K562 (cell line): Measurements from ENCODE around the gene ADAM23. TPM values are rescaled to one million over a fixed set of nuclear protein-coding genes. Genes with fewer than 3 reads are reported as not detected.

ENCODE experiments used
- ATAC-seq: fragments of 200-7000 bp; cut with Tn5 transposase; 3 replicates; pipeline ENCODE4 v1.9.1; 2020; ENCODE audit warnings: moderate library complexity
- BruUV-seq: library from RNA; stranded (reverse); fragments of 400-500 nt; replicated peaks from 2 replicates; lab custom pipeline; 2021; lab: Mats Ljungman, UMichigan
- CTCF ChIA-PET: fragments of 300-600 bp; formaldehyde crosslinking; extraction: SDS; loops from one replicate; lab custom pipeline; 2021; ENCODE audit warnings: low intra/inter-chr PET ratio; lab: Yijun Ruan, JAX
- POLR2A ChIA-PET: fragments of 300-600, 350-650 bp; sonication (Branson Sonifier 250); formaldehyde crosslinking; extraction: SDS; loops from one replicate; lab custom pipeline; 2021; ENCODE audit warnings: antibody characterized with exemption, inconsistent platforms; lab: Yijun Ruan, JAX
- DNase-seq, 4 experiments: peaks; one replicate each; pipeline versions ENCODE4 v3.0.0 to v3.0.0-alpha.2; 2011 to 2018; ENCODE audit warnings: low spot score in 3 of 4, mixed read lengths in 3 of 4; ENCODE audit errors: extremely low read depth in 1 of 4
- FAIRE-seq: peaks from 2 replicates; lab custom pipeline; 2011; peaks lifted over from hg19 to GRCh38; lab: Jason Lieb, UNC
- H2AFZ ChIP-seq: 2 replicates; pipeline ENCODE4 v1.6.0; 2011; ENCODE audit warnings: low read depth, low read length, control low read depth, inconsistent platforms
- H3K27ac ChIP-seq: fragments of 200-600 bp; 3 replicates; pipeline ENCODE4 v1.8.0; 2011; ENCODE audit warnings: low read depth, mild to moderate bottlenecking, control low read depth, inconsistent platforms, low read length, moderate library complexity, mixed read lengths; ENCODE audit errors: extremely low read depth
- H3K27me3 ChIP-seq, 2 experiments: fragments of 300-600 bp in 1 of 2; 2 replicates in 1 of 2; 3 replicates in 1 of 2; pipeline versions ENCODE4 v1.6.0 to v1.8.0; 2011; ENCODE audit warnings: inconsistent platforms in 2 of 2, low read length in 2 of 2, mild to moderate bottlenecking in 1 of 2, mixed read lengths in 1 of 2, moderate library complexity in 1 of 2; ENCODE audit not compliant: control insufficient read depth in 2 of 2, insufficient read depth in 2 of 2
- H3K36me3 ChIP-seq: fragments of 300-600 bp; 3 replicates; pipeline ENCODE4 v1.8.0; 2011; ENCODE audit warnings: mild to moderate bottlenecking, low read length, inconsistent platforms; ENCODE audit not compliant: control insufficient read depth, insufficient read depth
- H3K4me1 ChIP-seq, 2 experiments: fragments of 200-600 bp in 1 of 2; replicated peaks in 1 of 2; 2 replicates in 1 of 2; 3 replicates in 1 of 2; pipeline versions ENCODE4 v1.5.1 to v1.8.0; 2011; ENCODE audit warnings: inconsistent platforms in 2 of 2, low read length in 2 of 2, mild to moderate bottlenecking in 1 of 2, mixed read lengths in 1 of 2, moderate library complexity in 1 of 2; ENCODE audit not compliant: control insufficient read depth in 2 of 2, insufficient read depth in 2 of 2
- H3K4me2 ChIP-seq: 2 replicates; pipeline ENCODE4 v1.6.1; 2011; ENCODE audit warnings: low read length, control low read depth, inconsistent platforms, mixed read lengths; ENCODE audit not compliant: insufficient read depth
- H3K4me3 ChIP-seq: fragments of 200-600 bp; sonication (generic), shearing (Covaris generic); 2 replicates; pipeline ENCODE4 v1.5.1; 2016; ENCODE audit warnings: control low read depth, inconsistent platforms
- H3K79me2 ChIP-seq: fragments of 200-600 bp; 3 replicates; pipeline ENCODE4 v1.8.0; 2011; ENCODE audit warnings: low read length, inconsistent platforms; ENCODE audit not compliant: control insufficient read depth, insufficient read depth
- H3K9ac ChIP-seq, 2 experiments: 2 replicates each; pipeline versions ENCODE4 v1.6.0 to v1.6.1; 2011; ENCODE audit warnings: low read depth in 2 of 2, low read length in 2 of 2, control low read depth in 1 of 2, inconsistent platforms in 1 of 2, mild to moderate bottlenecking in 1 of 2, mixed read lengths in 1 of 2; ENCODE audit not compliant: insufficient read depth in 1 of 2
- H3K9me1 ChIP-seq: one replicate; pipeline ENCODE4 v1.6.0; 2011; ENCODE audit warnings: inconsistent platforms, mild to moderate bottlenecking, low read length, moderate library complexity; ENCODE audit not compliant: control insufficient read depth, insufficient read depth
- H3K9me3 ChIP-seq: replicated peaks from 2 replicates; pipeline ENCODE4 v1.5.1; 2011; ENCODE audit warnings: low read depth, low read length, inconsistent platforms; ENCODE audit not compliant: control insufficient read depth, insufficient read depth
- H4K20me1 ChIP-seq: replicated peaks from 2 replicates; pipeline ENCODE4 v1.6.1; 2011; ENCODE audit warnings: low read length, inconsistent platforms, mixed read lengths; ENCODE audit not compliant: control insufficient read depth, insufficient read depth
- C11orf30 ChIP-seq: fragments of 450-650 bp; IDR thresholded peaks from 2 replicates; pipeline ENCODE4 v1.6.1; 2016; ENCODE audit warnings: low read depth, mild to moderate bottlenecking
- HNRNPH1 ChIP-seq: fragments of 200-400 bp; formaldehyde crosslinking; optimal IDR thresholded peaks from 2 replicates; pipeline ENCODE3; 2017; ENCODE audit warnings: low read depth, mild to moderate bottlenecking, low read length, moderate library complexity
- L3MBTL2 ChIP-seq: fragments of 450-650 bp; IDR thresholded peaks from 2 replicates; pipeline ENCODE4 v1.6.1; 2016; ENCODE audit warnings: mild to moderate bottlenecking, moderate library complexity
- SIRT6 ChIP-seq: IDR thresholded peaks from one replicate; pipeline ENCODE4 v1.6.1; 2012; ENCODE audit warnings: low read depth, mild to moderate bottlenecking, control low read depth, inconsistent platforms, low read length, moderate library complexity
- ZFP36 ChIP-seq: fragments of 150-350 bp; IDR thresholded peaks from 2 replicates; pipeline ENCODE4 v1.6.1; 2018; ENCODE audit warnings: low read length, low read depth; ENCODE audit not compliant: partially characterized antibody
- ZNF217 ChIP-seq: sonication (generic); formaldehyde crosslinking; IDR thresholded peaks from 2 replicates; pipeline ENCODE4 v1.8.0; 2022; ENCODE audit warnings: mild to moderate bottlenecking, missing genetic modification reagents
- ZNF24 ChIP-seq: fragments of 450-650 bp; IDR thresholded peaks from 2 replicates; pipeline ENCODE4 v1.6.1; 2016
- ZNF785 ChIP-seq: fragments of 250-450 bp; sonication (Bioruptor Pico); IDR thresholded peaks from 2 replicates; pipeline ENCODE4 v1.4.0; 2020; ENCODE audit warnings: mild to moderate bottlenecking
- WGBS: fragments of 100-300 bp; shearing (Covaris generic); methylation state at CpG from one replicate; pipeline ENCODE4 v1.1.6; 2016; ENCODE audit warnings: low coverage, mixed read lengths; ENCODE audit not compliant: insufficient coverage; ENCODE audit errors: missing lambda C conversion rate; 5-methylcytosine and 5-hydroxymethylcytosine counted together
- in situ Hi-C: fragments of 300-500 bp; cut with MboI; formaldehyde crosslinking; loops from 4 replicates; pipeline ENCODE4 v1.15.0; 2018; ENCODE audit warnings: inconsistent platforms, mixed read lengths
- intact Hi-C: fragments of 100-400 bp; cut with micrococcal nuclease; formaldehyde crosslinking; loops from 2 replicates; pipeline ENCODE4 v1.14.2; 2022
- polyA plus RNA-seq, 8 experiments: library from polyadenylated mRNA; depleted of rRNA in 4 of 8; stranded (reverse) in 5 of 8; unstranded in 3 of 8; fragments of >200 nt; fragmentation: Nextera tagmentation in 2 of 8; fragmentation: Illumina TruSeq in 1 of 8; extraction: Ambion mirVana in 2 of 8; extraction: Trizol in 1 of 8; gene quantifications; 2 replicates each; pipeline versions ENCODE4 v1.2.1 to v1.2.3, GENCODE V29; 2011 to 2014; ENCODE audit warnings: inconsistent platforms in 1 of 8, missing spikeins in 1 of 8
- total RNA-seq, 7 experiments: library from RNA; depleted of rRNA in 6 of 7; stranded (reverse); fragments of >200 nt in 6 of 7; fragmentation: Illumina TruSeq in 2 of 7; extraction: Trizol in 2 of 7; gene quantifications; 2 replicates each; pipeline versions ENCODE4 v1.2.1 to v1.2.3, GENCODE V29; 2011 to 2021; ENCODE audit warnings: low replicate concordance in 1 of 7
- TF ChIP-seq, protein P1 (sequence below): fragments of 450-650 bp; IDR thresholded peaks from 2 replicates; pipeline ENCODE4 v1.6.1; 2016; ENCODE audit warnings: mild to moderate bottlenecking, moderate library complexity
- TF ChIP-seq, protein P2 (sequence below), 2 experiments: fragments of 450-650 bp in 1 of 2; sonication (generic) in 1 of 2; formaldehyde crosslinking in 1 of 2; IDR thresholded peaks in 1 of 2; conservative IDR thresholded peaks in 1 of 2; 2 replicates each; pipeline versions ENCODE4 v1.6.1 to v1.8.1; 2016 to 2023; ENCODE audit warnings: mild to moderate bottlenecking in 2 of 2, moderate library complexity in 2 of 2, inconsistent platforms in 1 of 2, missing genetic modification reagents in 1 of 2

Gene ADAM23
- total and polyA plus RNA-seq, 9 of the 15 experiments (the other 6 are each of a cell fraction or from before 2014, with no cell fraction given) = 0.02 TPM; not detected in 8

GRCh38 chr2:206438196-206438724, 5.1 kb upstream of the ADAM23 start:
- Histone ChIP-seq H4K20me1 (no peaks in the 10 kb centered on the region), H3K9ac (no peak overlapping the region), H3K9me3 (no peaks in the 10 kb centered on the region), H3K36me3 (no peaks in the 10 kb centered on the region), H3K79me2 (no peaks in the 10 kb centered on the region), H3K27me3 (peaks cover 0 to 11% of the 10 kb centered on the region in 2 experiments; a peak in 3 of 5 replicates), H3K4me3 (no peak overlapping the region), H3K4me1 (peaks cover 0 to 2% of the 10 kb centered on the region in 2 experiments; a peak in 2 of 5 replicates), H3K27ac (no peak overlapping the region), H3K9me1 (no peaks in the 10 kb centered on the region), H2AFZ (no peak overlapping the region), H3K4me2 (no peak overlapping the region)
- ATAC-seq = no peak
- no TSS peak for BruUV-seq
- ChIA-PET POLR2A (no interaction called here), CTCF (no interaction called here)
- no peak for FAIRE-seq
- whole genome bisulfite sequencing = 3% methylated on average over 5 of the region's 5 CpGs
- DNase-seq = no peak
- intact Hi-C loops (no loop called here), in situ Hi-C loops (no loop called here)
- TF ChIP-seq SIRT6 = no peak
- no peak for TF ChIP-seq ZNF217
- no peak for TF ChIP-seq ZNF785
- TF ChIP-seq, protein P1, sequence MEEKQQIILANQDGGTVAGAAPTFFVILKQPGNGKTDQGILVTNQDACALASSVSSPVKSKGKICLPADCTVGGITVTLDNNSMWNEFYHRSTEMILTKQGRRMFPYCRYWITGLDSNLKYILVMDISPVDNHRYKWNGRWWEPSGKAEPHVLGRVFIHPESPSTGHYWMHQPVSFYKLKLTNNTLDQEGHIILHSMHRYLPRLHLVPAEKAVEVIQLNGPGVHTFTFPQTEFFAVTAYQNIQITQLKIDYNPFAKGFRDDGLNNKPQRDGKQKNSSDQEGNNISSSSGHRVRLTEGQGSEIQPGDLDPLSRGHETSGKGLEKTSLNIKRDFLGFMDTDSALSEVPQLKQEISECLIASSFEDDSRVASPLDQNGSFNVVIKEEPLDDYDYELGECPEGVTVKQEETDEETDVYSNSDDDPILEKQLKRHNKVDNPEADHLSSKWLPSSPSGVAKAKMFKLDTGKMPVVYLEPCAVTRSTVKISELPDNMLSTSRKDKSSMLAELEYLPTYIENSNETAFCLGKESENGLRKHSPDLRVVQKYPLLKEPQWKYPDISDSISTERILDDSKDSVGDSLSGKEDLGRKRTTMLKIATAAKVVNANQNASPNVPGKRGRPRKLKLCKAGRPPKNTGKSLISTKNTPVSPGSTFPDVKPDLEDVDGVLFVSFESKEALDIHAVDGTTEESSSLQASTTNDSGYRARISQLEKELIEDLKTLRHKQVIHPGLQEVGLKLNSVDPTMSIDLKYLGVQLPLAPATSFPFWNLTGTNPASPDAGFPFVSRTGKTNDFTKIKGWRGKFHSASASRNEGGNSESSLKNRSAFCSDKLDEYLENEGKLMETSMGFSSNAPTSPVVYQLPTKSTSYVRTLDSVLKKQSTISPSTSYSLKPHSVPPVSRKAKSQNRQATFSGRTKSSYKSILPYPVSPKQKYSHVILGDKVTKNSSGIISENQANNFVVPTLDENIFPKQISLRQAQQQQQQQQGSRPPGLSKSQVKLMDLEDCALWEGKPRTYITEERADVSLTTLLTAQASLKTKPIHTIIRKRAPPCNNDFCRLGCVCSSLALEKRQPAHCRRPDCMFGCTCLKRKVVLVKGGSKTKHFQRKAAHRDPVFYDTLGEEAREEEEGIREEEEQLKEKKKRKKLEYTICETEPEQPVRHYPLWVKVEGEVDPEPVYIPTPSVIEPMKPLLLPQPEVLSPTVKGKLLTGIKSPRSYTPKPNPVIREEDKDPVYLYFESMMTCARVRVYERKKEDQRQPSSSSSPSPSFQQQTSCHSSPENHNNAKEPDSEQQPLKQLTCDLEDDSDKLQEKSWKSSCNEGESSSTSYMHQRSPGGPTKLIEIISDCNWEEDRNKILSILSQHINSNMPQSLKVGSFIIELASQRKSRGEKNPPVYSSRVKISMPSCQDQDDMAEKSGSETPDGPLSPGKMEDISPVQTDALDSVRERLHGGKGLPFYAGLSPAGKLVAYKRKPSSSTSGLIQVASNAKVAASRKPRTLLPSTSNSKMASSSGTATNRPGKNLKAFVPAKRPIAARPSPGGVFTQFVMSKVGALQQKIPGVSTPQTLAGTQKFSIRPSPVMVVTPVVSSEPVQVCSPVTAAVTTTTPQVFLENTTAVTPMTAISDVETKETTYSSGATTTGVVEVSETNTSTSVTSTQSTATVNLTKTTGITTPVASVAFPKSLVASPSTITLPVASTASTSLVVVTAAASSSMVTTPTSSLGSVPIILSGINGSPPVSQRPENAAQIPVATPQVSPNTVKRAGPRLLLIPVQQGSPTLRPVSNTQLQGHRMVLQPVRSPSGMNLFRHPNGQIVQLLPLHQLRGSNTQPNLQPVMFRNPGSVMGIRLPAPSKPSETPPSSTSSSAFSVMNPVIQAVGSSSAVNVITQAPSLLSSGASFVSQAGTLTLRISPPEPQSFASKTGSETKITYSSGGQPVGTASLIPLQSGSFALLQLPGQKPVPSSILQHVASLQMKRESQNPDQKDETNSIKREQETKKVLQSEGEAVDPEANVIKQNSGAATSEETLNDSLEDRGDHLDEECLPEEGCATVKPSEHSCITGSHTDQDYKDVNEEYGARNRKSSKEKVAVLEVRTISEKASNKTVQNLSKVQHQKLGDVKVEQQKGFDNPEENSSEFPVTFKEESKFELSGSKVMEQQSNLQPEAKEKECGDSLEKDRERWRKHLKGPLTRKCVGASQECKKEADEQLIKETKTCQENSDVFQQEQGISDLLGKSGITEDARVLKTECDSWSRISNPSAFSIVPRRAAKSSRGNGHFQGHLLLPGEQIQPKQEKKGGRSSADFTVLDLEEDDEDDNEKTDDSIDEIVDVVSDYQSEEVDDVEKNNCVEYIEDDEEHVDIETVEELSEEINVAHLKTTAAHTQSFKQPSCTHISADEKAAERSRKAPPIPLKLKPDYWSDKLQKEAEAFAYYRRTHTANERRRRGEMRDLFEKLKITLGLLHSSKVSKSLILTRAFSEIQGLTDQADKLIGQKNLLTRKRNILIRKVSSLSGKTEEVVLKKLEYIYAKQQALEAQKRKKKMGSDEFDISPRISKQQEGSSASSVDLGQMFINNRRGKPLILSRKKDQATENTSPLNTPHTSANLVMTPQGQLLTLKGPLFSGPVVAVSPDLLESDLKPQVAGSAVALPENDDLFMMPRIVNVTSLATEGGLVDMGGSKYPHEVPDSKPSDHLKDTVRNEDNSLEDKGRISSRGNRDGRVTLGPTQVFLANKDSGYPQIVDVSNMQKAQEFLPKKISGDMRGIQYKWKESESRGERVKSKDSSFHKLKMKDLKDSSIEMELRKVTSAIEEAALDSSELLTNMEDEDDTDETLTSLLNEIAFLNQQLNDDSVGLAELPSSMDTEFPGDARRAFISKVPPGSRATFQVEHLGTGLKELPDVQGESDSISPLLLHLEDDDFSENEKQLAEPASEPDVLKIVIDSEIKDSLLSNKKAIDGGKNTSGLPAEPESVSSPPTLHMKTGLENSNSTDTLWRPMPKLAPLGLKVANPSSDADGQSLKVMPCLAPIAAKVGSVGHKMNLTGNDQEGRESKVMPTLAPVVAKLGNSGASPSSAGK = no peak
- TF ChIP-seq C11orf30 = peak; percentile 22; the same call in 1 of the 2 replicates
- TF ChIP-seq ZNF24 = no peak
- no peak for TF ChIP-seq L3MBTL2
- TF ChIP-seq HNRNPH1 = no peak
- no peak for TF ChIP-seq ZFP36
- TF ChIP-seq, protein P2, sequence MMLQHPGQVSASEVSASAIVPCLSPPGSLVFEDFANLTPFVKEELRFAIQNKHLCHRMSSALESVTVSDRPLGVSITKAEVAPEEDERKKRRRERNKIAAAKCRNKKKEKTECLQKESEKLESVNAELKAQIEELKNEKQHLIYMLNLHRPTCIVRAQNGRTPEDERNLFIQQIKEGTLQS (IDR thresholded peaks at IDR 0.05) = no peak
- TF ChIP-seq, protein P2 (CRISPR knock-in tag; conservative IDR thresholded peaks at IDR 0.05) = no peak
